ENCODE measurements around the gene UNC5B. TPM values are rescaled to one million over a fixed set of nuclear protein-coding genes. Genes with fewer than 3 reads are reported as not detected.

Gene UNC5B
- total and polyA plus RNA-seq, 7 experiments from 2014 or later, result 0.08 TPM; not detected in 5

DNA sequence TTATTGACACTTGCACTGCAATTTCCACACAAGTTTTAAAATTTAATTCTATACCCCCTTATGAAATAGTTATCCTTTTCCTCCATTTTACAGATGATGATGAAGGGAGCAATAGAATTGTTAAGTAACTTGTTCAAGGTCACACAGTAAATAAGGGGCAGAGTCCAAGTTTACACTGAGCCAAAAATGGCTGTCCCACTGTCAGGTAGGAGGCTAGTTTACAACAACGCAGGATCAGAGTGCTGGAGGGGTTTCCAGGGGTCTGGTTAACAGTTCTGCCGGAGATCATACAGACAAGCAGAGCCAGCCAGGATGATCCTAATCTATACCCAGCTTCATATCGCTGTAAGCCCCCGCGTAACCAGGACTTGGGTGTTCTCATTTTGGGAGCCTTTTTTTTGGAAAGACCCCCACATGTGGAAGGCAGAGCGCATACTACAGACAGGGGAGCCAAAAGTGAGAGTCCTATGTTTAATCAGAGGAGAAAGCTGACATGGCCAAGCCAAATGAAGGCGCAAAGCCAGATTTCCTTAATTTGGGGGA lies 524 bp upstream of the UNC5B start:
- intact Hi-C loops (cut with micrococcal nuclease), result no loop called here
- Histone ChIP-seq H3K9me3 (ENCODE audit: control insufficient read depth in 2 of 3, low read length in 3 of 3) (no peaks in the 10 kb centered on the region), H3K27ac (ENCODE audit: low read depth, low read length) (no peak overlapping the region), H3K27me3 (ENCODE audit: control insufficient read depth in 2 of 2, insufficient read depth in 2 of 2, low read length in 2 of 2) (peaks cover 0 to 16% of the 10 kb centered on the region in 2 donors), H3K36me3 (ENCODE audit: control insufficient read depth in 2 of 3, insufficient read depth in 3 of 3, low read length in 3 of 3) (no peaks in the 10 kb centered on the region), H3K4me3 (ENCODE audit: low read length) (no peak overlapping the region), H3K4me1 (ENCODE audit: control insufficient read depth in 2 of 2, insufficient read depth in 2 of 2, low read length in 2 of 2) (peaks cover 0 to 4% of the 10 kb centered on the region in 2 donors)
- peaks cover 2 to 27% (median 16%) of the 10 kb centered on the region in 7 donors for H3K4me1 Mint-ChIP-seq
- no peak for DNase-seq
- ATAC-seq, result no peak
- ChIA-PET CTCF (no interaction called here), POLR2A (no interaction called here)
- H3K4me3 Mint-ChIP-seq, result peak overlapping the region; percentile 16 to 81 (median 70)
- no peaks in the 10 kb centered on the region for H3K9me3 Mint-ChIP-seq
- no peak overlapping the region for H3K27ac Mint-ChIP-seq
- H3K27me3 Mint-ChIP-seq, result peaks cover 60 to 88% (median 65%) of the 10 kb centered on the region in 5 donors
- H3K36me3 Mint-ChIP-seq, result peaks cover 0 to 5% (median 0%) of the 10 kb centered on the region in 5 donors

DNA sequence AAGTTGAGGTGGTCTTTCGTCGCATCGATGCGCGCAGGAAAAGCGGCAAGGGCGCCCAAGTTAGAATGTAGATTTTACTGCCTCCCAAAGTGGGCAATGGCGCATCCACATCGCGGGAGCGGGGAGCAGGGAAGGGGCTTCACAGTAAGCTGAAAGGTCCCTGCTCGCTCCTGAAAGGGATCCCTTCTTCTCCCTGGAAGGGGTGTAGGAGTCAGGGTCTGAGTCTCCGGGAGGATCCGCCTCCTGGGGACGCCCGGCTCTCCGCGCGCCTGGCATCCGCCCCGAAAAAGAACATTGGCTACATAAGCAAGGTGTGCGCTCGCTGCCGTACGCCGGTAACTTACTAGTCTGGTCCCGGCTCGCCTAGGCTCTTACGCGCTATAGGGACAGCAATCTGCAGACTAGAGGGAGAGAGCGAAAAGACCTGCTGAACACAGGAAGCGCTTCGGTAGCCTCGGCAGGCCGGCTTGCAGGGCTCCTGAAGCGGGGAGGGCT lies 804 bp downstream of the UNC5B start:
- H3K4me3 Mint-ChIP-seq, result peak overlapping the region; percentile 62 to 84 (median 72)
- peaks cover 0 to 5% (median 0%) of the 10 kb centered on the region in 5 donors for H3K36me3 Mint-ChIP-seq
- intact Hi-C loops (cut with micrococcal nuclease), result no loop called here
- no peak for ATAC-seq
- no peak overlapping the region for H3K27ac Mint-ChIP-seq
- H3K36me3 ChIP-seq (ENCODE audit: control insufficient read depth in 2 of 3, insufficient read depth in 3 of 3, low read length in 3 of 3), result no peaks in the 10 kb centered on the region
- no peak overlapping the region for H3K27ac ChIP-seq (ENCODE audit: low read depth, low read length)
- H3K27me3 Mint-ChIP-seq, result peaks cover 50 to 86% (median 53%) of the 10 kb centered on the region in 5 donors
- POLR2A ChIA-PET, result no interaction called here
- peaks cover 0 to 16% of the 10 kb centered on the region in 2 donors for H3K27me3 ChIP-seq (ENCODE audit: control insufficient read depth in 2 of 2, insufficient read depth in 2 of 2, low read length in 2 of 2)
- H3K9me3 Mint-ChIP-seq, result no peaks in the 10 kb centered on the region
- peaks cover 0 to 4% of the 10 kb centered on the region in 2 donors for H3K4me1 ChIP-seq (ENCODE audit: control insufficient read depth in 2 of 2, insufficient read depth in 2 of 2, low read length in 2 of 2)
- H3K4me1 Mint-ChIP-seq, result peaks cover 6 to 27% (median 16%) of the 10 kb centered on the region in 7 donors
- peak in 5 of 9 donors; percentile 4 to 14 (median 7) for DNase-seq
- CTCF ChIA-PET, result no interaction called here
- H3K9me3 ChIP-seq (ENCODE audit: control insufficient read depth in 2 of 3, low read length in 3 of 3), result no peaks in the 10 kb centered on the region
- peak overlapping the region; percentile 33 for H3K4me3 ChIP-seq (ENCODE audit: low read length)

DNA sequence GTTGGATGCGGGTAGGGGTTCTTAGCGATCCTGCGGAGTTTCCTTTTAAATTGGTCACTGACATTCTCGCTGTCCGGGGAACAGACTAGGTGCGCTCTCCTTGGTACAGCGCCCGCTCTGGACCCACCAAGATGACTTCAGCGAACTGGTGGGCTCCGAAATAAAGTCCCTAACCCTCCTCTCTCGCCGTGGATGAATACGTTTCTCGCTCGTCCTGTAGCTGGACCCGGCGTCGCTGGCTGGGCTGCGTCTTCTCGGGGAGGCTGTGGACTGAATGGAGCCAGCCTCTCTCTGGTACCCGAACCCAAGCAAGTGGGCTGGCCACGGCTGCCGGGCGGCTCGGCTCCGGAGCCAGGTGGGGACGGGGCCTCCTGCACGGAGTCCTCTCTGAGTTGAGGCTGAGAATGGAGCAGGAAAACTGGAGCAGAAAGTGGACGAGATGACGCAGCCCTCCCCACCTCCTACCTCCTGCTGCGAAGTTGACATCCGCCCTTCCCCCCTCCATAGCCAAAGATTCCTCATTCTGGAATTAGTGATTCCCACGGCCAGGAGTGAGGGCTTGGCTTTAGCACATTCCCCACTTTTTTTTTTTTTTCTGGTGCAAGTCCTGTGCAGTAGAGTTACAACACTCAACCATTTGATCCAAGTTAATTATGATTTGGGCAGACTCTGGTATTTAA lies 1.5 kb downstream of the UNC5B start:
- Mint-ChIP-seq H3K4me3 (peak overlapping the region in 9 of 10 donors; percentile 12 to 81 (median 71)), H3K4me1 (peaks cover 6 to 27% (median 16%) of the 10 kb centered on the region in 7 donors), H3K9me3 (no peaks in the 10 kb centered on the region), H3K27ac (no peak overlapping the region), H3K36me3 (peaks cover 0 to 5% (median 0%) of the 10 kb centered on the region in 5 donors), H3K27me3 (peaks cover 50 to 86% (median 53%) of the 10 kb centered on the region in 5 donors)
- H3K27me3 ChIP-seq (ENCODE audit: control insufficient read depth in 2 of 2, insufficient read depth in 2 of 2, low read length in 2 of 2), result peaks cover 0 to 16% of the 10 kb centered on the region in 2 donors
- peaks cover 0 to 4% of the 10 kb centered on the region in 2 donors for H3K4me1 ChIP-seq (ENCODE audit: control insufficient read depth in 2 of 2, insufficient read depth in 2 of 2, low read length in 2 of 2)
- POLR2A ChIA-PET, result no interaction called here
- intact Hi-C loops (cut with micrococcal nuclease), result no loop called here
- H3K27ac ChIP-seq (ENCODE audit: low read depth, low read length), result no peak overlapping the region
- H3K36me3 ChIP-seq (ENCODE audit: control insufficient read depth in 2 of 3, insufficient read depth in 3 of 3, low read length in 3 of 3), result no peaks in the 10 kb centered on the region
- no peak overlapping the region for H3K4me3 ChIP-seq (ENCODE audit: low read length)
- ATAC-seq (no peak), DNase-seq (no peak)
- H3K9me3 ChIP-seq (ENCODE audit: control insufficient read depth in 2 of 3, low read length in 3 of 3), result no peaks in the 10 kb centered on the region
- CTCF ChIA-PET, result no interaction called here

DNA sequence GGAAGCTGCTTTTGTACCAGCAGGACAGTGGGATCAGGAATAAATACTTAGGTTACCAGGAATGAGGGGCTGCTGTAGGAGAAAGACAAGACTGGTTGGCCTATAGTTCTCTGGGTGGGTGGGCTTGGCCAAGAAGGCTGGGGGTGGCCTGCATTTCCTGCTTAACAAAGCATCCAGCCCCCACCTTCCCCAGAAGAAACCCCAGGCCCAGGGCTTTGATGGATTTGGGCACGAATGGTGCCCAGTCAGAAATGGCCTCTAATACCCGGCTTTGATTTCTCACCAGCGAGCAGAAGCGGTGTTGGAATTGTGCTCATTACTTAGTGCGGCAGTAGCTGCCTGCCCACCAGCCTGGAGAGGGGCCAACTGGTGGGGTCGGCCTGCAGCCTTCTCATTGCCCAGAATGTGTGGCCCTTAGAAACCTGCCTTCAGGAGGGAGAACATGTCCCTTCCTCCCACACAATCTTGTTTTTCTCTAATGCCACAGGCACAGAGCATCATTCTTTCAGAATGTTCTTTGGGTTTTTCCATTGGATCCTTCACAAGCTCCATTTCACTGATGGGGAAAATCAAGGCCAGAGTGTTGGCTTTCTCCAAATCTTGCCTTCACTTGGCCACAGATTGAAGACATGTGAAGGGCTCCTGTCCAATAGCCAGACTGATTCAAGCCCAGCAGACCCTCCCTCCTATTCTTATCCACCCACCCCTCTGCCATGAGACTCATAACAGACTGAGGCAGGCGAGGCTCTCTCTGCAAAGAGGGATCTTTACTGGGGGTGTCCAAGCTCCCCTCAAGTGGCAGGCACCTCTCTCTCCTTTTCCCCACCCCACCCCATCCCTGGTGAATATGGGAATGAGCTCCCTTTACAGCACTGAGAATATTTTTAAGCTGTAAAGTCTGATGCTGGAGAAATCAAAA lies 2.5 kb downstream of the UNC5B start:
- Histone ChIP-seq H3K27ac (ENCODE audit: low read depth, low read length) (no peak overlapping the region), H3K36me3 (ENCODE audit: control insufficient read depth in 2 of 3, insufficient read depth in 3 of 3, low read length in 3 of 3) (no peaks in the 10 kb centered on the region), H3K4me3 (ENCODE audit: low read length) (no peak overlapping the region), H3K9me3 (ENCODE audit: control insufficient read depth in 2 of 3, low read length in 3 of 3) (no peaks in the 10 kb centered on the region), H3K27me3 (ENCODE audit: control insufficient read depth in 2 of 2, insufficient read depth in 2 of 2, low read length in 2 of 2) (peaks cover 0 to 13% of the 10 kb centered on the region in 2 donors), H3K4me1 (ENCODE audit: control insufficient read depth in 2 of 2, insufficient read depth in 2 of 2, low read length in 2 of 2) (peaks cover 0 to 4% of the 10 kb centered on the region in 2 donors)
- Mint-ChIP-seq H3K4me1 (peaks cover 6 to 27% (median 16%) of the 10 kb centered on the region in 7 donors), H3K4me3 (peak overlapping the region in 6 of 10 donors; percentile 10 to 81 (median 55)), H3K9me3 (no peaks in the 10 kb centered on the region), H3K36me3 (peaks cover 0 to 5% (median 0%) of the 10 kb centered on the region in 5 donors), H3K27ac (no peak overlapping the region), H3K27me3 (peaks cover 49 to 84% (median 54%) of the 10 kb centered on the region in 5 donors)
- intact Hi-C loops (cut with micrococcal nuclease), result no loop called here
- ChIA-PET CTCF (no interaction called here), POLR2A (no interaction called here)
- ATAC-seq (no peak), DNase-seq (no peak)

DNA sequence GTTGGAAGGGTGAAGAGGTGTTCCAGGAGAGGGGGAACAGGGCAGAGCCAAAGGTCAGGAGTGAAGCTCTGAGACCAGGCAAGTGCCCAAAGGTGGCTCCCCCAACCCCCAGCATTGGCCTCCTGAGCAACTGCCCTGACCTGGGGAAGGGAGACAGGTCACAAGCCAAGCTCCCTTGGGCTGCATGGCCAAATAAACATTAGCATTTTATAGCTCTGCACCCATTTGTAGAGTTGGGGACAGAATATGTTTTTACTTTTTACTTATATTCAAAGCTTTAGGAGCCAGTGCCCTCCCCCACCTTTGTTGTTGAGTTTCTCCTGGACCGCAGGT lies 4.0 kb downstream of the UNC5B start:
- no peaks in the 10 kb centered on the region for H3K9me3 ChIP-seq (ENCODE audit: control insufficient read depth in 2 of 3, low read length in 3 of 3)
- no peaks in the 10 kb centered on the region for H3K36me3 ChIP-seq (ENCODE audit: control insufficient read depth in 2 of 3, insufficient read depth in 3 of 3, low read length in 3 of 3)
- peaks cover 0 to 4% of the 10 kb centered on the region in 2 donors for H3K4me1 ChIP-seq (ENCODE audit: control insufficient read depth in 2 of 2, insufficient read depth in 2 of 2, low read length in 2 of 2)
- Mint-ChIP-seq H3K27me3 (peaks cover 35 to 72% (median 41%) of the 10 kb centered on the region in 5 donors), H3K36me3 (peaks cover 0 to 5% (median 0%) of the 10 kb centered on the region in 5 donors), H3K4me1 (peaks cover 6 to 26% (median 16%) of the 10 kb centered on the region in 7 donors), H3K9me3 (no peaks in the 10 kb centered on the region), H3K4me3 (peak overlapping the region in 3 of 10 donors; percentile 55 to 76 (median 57)), H3K27ac (no peak overlapping the region)
- ChIA-PET POLR2A (no interaction called here), CTCF (no interaction called here)
- intact Hi-C loops (cut with micrococcal nuclease), result no loop called here
- DNase-seq, result no peak
- H3K4me3 ChIP-seq (ENCODE audit: low read length), result no peak overlapping the region
- no peak for ATAC-seq
- H3K27ac ChIP-seq (ENCODE audit: low read depth, low read length), result no peak overlapping the region
- H3K27me3 ChIP-seq (ENCODE audit: control insufficient read depth in 2 of 2, insufficient read depth in 2 of 2, low read length in 2 of 2), result peaks cover 0 to 12% of the 10 kb centered on the region in 2 donors

DNA sequence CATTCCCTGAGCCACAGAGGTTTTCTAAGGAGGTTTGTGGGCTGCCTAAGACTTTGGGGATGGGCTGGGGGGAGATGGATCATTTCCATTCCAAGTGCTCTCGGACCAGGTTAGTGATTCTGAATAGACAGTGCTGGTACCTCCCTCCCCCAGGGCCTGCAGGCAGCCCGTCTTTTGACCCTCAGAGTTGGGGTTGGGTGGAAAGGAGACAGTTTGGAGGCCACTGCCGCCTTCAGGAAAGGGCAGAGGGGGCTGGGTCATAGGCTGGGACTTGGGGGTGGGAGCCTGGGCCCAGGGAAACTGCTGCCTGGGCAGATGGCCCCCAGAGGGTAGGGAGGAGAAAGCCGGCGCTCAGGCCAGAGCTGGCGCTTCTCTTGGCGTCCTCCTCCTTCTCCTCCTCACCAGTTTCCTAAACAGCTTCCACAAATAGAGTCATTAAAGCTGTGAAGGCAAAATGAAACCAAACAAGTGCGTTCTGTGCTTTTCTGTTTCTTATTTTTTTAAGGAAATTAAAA lies 4.4 kb downstream of the UNC5B start:
- peaks cover 0 to 10% of the 10 kb centered on the region in 2 donors for H3K27me3 ChIP-seq (ENCODE audit: control insufficient read depth in 2 of 2, insufficient read depth in 2 of 2, low read length in 2 of 2)
- Mint-ChIP-seq H3K4me3 (peak overlapping the region in 7 of 10 donors; percentile 43 to 76 (median 57)), H3K27me3 (peaks cover 34 to 67% (median 40%) of the 10 kb centered on the region in 5 donors), H3K4me1 (peaks cover 6 to 24% (median 13%) of the 10 kb centered on the region in 7 donors), H3K9me3 (no peaks in the 10 kb centered on the region), H3K36me3 (peaks cover 0 to 3% (median 0%) of the 10 kb centered on the region in 5 donors), H3K27ac (no peak overlapping the region)
- intact Hi-C loops (cut with micrococcal nuclease), result no loop called here
- no peak overlapping the region for H3K27ac ChIP-seq (ENCODE audit: low read depth, low read length)
- peaks cover 0 to 4% of the 10 kb centered on the region in 2 donors for H3K4me1 ChIP-seq (ENCODE audit: control insufficient read depth in 2 of 2, insufficient read depth in 2 of 2, low read length in 2 of 2)
- ATAC-seq (no peak), DNase-seq (no peak)
- H3K36me3 ChIP-seq (ENCODE audit: control insufficient read depth in 2 of 3, insufficient read depth in 3 of 3, low read length in 3 of 3), result no peaks in the 10 kb centered on the region
- CTCF ChIA-PET, result no interaction called here
- H3K4me3 ChIP-seq (ENCODE audit: low read length), result no peak overlapping the region
- POLR2A ChIA-PET, result no interaction called here
- no peaks in the 10 kb centered on the region for H3K9me3 ChIP-seq (ENCODE audit: control insufficient read depth in 2 of 3, low read length in 3 of 3)

Measured in naive thymus-derived CD4-positive, alpha-beta T cell (primary cell).